H9 (cell line): ENCODE results near the gene C3orf70. TPM values are rescaled to one million over a fixed set of nuclear protein-coding genes. Genes with fewer than 3 reads are reported as not detected.

Experiments used
- DNase-seq: peaks from one replicate; pipeline ENCODE4 v3.0.0-alpha.2; 2017
- H2AFZ ChIP-seq: one replicate; pipeline ENCODE4 v1.6.1; 2013; ENCODE audit warnings: mild to moderate bottlenecking, low read length, control low read depth, moderate library complexity
- H2AK5ac ChIP-seq: 2 replicates; pipeline ENCODE4 v1.6.1; 2013; ENCODE audit warnings: low read length, control low read depth, mixed read lengths; ENCODE audit not compliant: insufficient read length
- H2BK120ac ChIP-seq: one replicate; pipeline ENCODE4 v1.6.1; 2013; ENCODE audit warnings: low read depth, mild to moderate bottlenecking, low read length, control low read depth, inconsistent platforms; ENCODE audit not compliant: poor library complexity, severe bottlenecking
- H2BK12ac ChIP-seq: 2 replicates; pipeline ENCODE4 v1.6.1; 2013; ENCODE audit warnings: low read length, control low read depth, mixed read lengths, low read depth; ENCODE audit not compliant: insufficient read length
- H2BK15ac ChIP-seq: 2 replicates; pipeline ENCODE4 v1.6.1; 2013; ENCODE audit warnings: low read depth, low read length, control low read depth
- H2BK20ac ChIP-seq: one replicate; pipeline ENCODE4 v1.6.1; 2013; ENCODE audit warnings: low read depth, mild to moderate bottlenecking, low read length, control low read depth, inconsistent platforms; ENCODE audit not compliant: poor library complexity, severe bottlenecking
- H2BK5ac ChIP-seq: 2 replicates; pipeline ENCODE4 v1.6.1; 2013; ENCODE audit warnings: low read length, control low read depth, mixed read lengths; ENCODE audit not compliant: insufficient read length
- H3K14ac ChIP-seq: 2 replicates; pipeline ENCODE4 v1.6.1; 2013; ENCODE audit warnings: low read length, control low read depth; ENCODE audit not compliant: insufficient read depth
- H3K18ac ChIP-seq: 2 replicates; pipeline ENCODE4 v1.6.1; 2013; ENCODE audit warnings: low read depth, mild to moderate bottlenecking, mixed read lengths, low read length, control low read depth; ENCODE audit not compliant: insufficient read length
- H3K23ac ChIP-seq: 2 replicates; pipeline ENCODE4 v1.6.1; 2013; ENCODE audit warnings: low read length, control low read depth, mixed read lengths, low read depth; ENCODE audit not compliant: insufficient read length
- H3K23me2 ChIP-seq: 2 replicates; pipeline ENCODE4 v1.6.1; 2013; ENCODE audit warnings: low read depth, mild to moderate bottlenecking, mixed read lengths, low read length, control low read depth; ENCODE audit not compliant: insufficient read length, poor library complexity, severe bottlenecking
- H3K27ac ChIP-seq: 2 replicates; pipeline ENCODE4 v1.5.1; 2013; ENCODE audit warnings: low read length, control low read depth, mixed read lengths, low read depth; ENCODE audit not compliant: insufficient read length
- H3K27me3 ChIP-seq: 2 replicates; pipeline ENCODE4 v1.6.1; 2013; ENCODE audit warnings: low read length, control low read depth, inconsistent platforms; ENCODE audit not compliant: insufficient read depth
- H3K4ac ChIP-seq: 2 replicates; pipeline ENCODE4 v1.6.1; 2013; ENCODE audit warnings: low read depth, mild to moderate bottlenecking, control low read depth, inconsistent platforms, low read length, moderate library complexity
- H3K4me1 ChIP-seq: 2 replicates; pipeline ENCODE4 v1.6.1; 2013; ENCODE audit warnings: low read length, control low read depth, inconsistent platforms; ENCODE audit not compliant: insufficient read depth
- H3K4me2 ChIP-seq: 2 replicates; pipeline ENCODE4 v1.6.1; 2013; ENCODE audit warnings: low read length, control low read depth, mixed read lengths; ENCODE audit not compliant: insufficient read length, insufficient read depth
- H3K56ac ChIP-seq: 2 replicates; pipeline ENCODE4 v1.6.1; 2013; ENCODE audit warnings: low read depth, mild to moderate bottlenecking, mixed read lengths, low read length, control low read depth; ENCODE audit not compliant: insufficient read length
- H3K79me1 ChIP-seq: 2 replicates; pipeline ENCODE4 v1.6.1; 2013; ENCODE audit warnings: low read depth, mild to moderate bottlenecking, moderate library complexity, low read length, control low read depth, inconsistent platforms; ENCODE audit not compliant: insufficient read depth, poor library complexity, severe bottlenecking
- H3K79me2 ChIP-seq: 2 replicates; pipeline ENCODE4 v1.6.1; 2013; ENCODE audit warnings: low read length, control low read depth, inconsistent platforms; ENCODE audit not compliant: insufficient read depth
- H3K9ac ChIP-seq: 2 replicates; pipeline ENCODE4 v1.6.1; 2013; ENCODE audit warnings: low read length, control low read depth, mixed read lengths; ENCODE audit not compliant: insufficient read length; ENCODE audit errors: extremely low read depth
- H3K9me3 ChIP-seq: one replicate; pipeline ENCODE4 v1.6.1; 2013; ENCODE audit warnings: low read depth, low read length, inconsistent platforms; ENCODE audit not compliant: control insufficient read depth
- H3T11ph ChIP-seq: one replicate; pipeline ENCODE4 v1.6.1; 2013; ENCODE audit warnings: mild to moderate bottlenecking, low read length, control low read depth, inconsistent platforms
- H4K20me1 ChIP-seq: one replicate; pipeline ENCODE4 v1.6.1; 2013; ENCODE audit not compliant: control insufficient read depth, insufficient read length, insufficient read depth
- H4K5ac ChIP-seq: 2 replicates; pipeline ENCODE4 v1.6.1; 2013; ENCODE audit warnings: low read depth, mild to moderate bottlenecking, mixed read lengths, low read length, control low read depth; ENCODE audit not compliant: insufficient read length
- H4K8ac ChIP-seq: replicated peaks from 2 replicates; pipeline ENCODE4 v1.6.1; 2013; ENCODE audit warnings: low read length, control low read depth, mixed read lengths, low read depth; ENCODE audit not compliant: insufficient read length
- H4K91ac ChIP-seq: 2 replicates; pipeline ENCODE4 v1.6.1; 2013; ENCODE audit warnings: low read depth, mild to moderate bottlenecking, moderate library complexity, mixed read lengths, low read length, control low read depth; ENCODE audit not compliant: insufficient read length
- H3K27ac Mint-ChIP-seq, 3 experiments: 2 replicates in 2 of 3; 3 replicates in 1 of 3; pipeline ENCODE4 v1.8.0; 2020 to 2021; ENCODE audit warnings: mixed read lengths in 3 of 3, mild to moderate bottlenecking in 1 of 3, moderate library complexity in 1 of 3
- H3K27me3 Mint-ChIP-seq: 2 replicates; pipeline ENCODE4 v1.8.0; 2021; ENCODE audit warnings: low read depth, mild to moderate bottlenecking, moderate library complexity, mixed read lengths
- H3K36me3 Mint-ChIP-seq, 3 experiments: 2 replicates in 2 of 3; 3 replicates in 1 of 3; pipeline ENCODE4 v1.8.0; 2020 to 2021; ENCODE audit warnings: low read depth in 3 of 3, mixed read lengths in 3 of 3; ENCODE audit not compliant: insufficient read depth in 1 of 3
- H3K4me1 Mint-ChIP-seq, 2 experiments: 2 replicates each; pipeline ENCODE4 v1.8.0; 2020; ENCODE audit warnings: mixed read lengths in 2 of 2
- H3K4me3 Mint-ChIP-seq, 2 experiments: 2 replicates in 1 of 2; 3 replicates in 1 of 2; pipeline ENCODE4 v1.8.0; 2020 to 2021; ENCODE audit warnings: mild to moderate bottlenecking in 2 of 2, mixed read lengths in 2 of 2, moderate library complexity in 1 of 2
- H3K9me3 Mint-ChIP-seq, 2 experiments: 2 replicates in 1 of 2; 3 replicates in 1 of 2; pipeline ENCODE4 v1.8.0; 2020; ENCODE audit warnings: mild to moderate bottlenecking in 2 of 2, mixed read lengths in 2 of 2, moderate library complexity in 1 of 2
- WGBS: extraction: QIAGEN DNeasy Blood & Tissue Kit; methylation state at CpG from one replicate; pipeline ENCODE4 v1.1.7; 2013; ENCODE audit warnings: missing lambda C conversion rate, low lambda C conversion rate, mixed read lengths; ENCODE audit not compliant: insufficient read length; ENCODE audit errors: extremely low coverage; 5-methylcytosine and 5-hydroxymethylcytosine counted together
- total RNA-seq: library from RNA; stranded (reverse); gene quantifications from 2 replicates; pipeline ENCODE4 v1.2.1, GENCODE V29; 2021
- TF ChIP-seq, protein P1 (sequence below): fragments of 200-600 bp; sonication (generic); conservative IDR thresholded peaks from 3 replicates; pipeline ENCODE4 v1.8.0; 2021; ENCODE audit warnings: antibody characterized with exemption, mild to moderate bottlenecking

Gene C3orf70
- total RNA-seq, 1 experiment from 2014 or later, result 0.52 TPM

GRCh38 chr3:185046603-185047002 lies 106.3 kb downstream of the C3orf70 start:
- Histone ChIP-seq H3K23me2 (no peaks in the 10 kb centered on the region), H3K23ac (no peak overlapping the region), H3K79me2 (no peaks in the 10 kb centered on the region), H3K18ac (no peak overlapping the region), H2BK12ac (no peak overlapping the region), H3K4me2 (no peak overlapping the region), H3K9ac (no peak overlapping the region), H2AK5ac (no peak overlapping the region), H3K79me1 (no peaks in the 10 kb centered on the region), H4K5ac (no peak overlapping the region), H2BK15ac (no peak overlapping the region), H2BK120ac (no peak overlapping the region), H4K91ac (no peak overlapping the region), H4K8ac (no peak overlapping the region), H3K14ac (no peak overlapping the region), H3K4ac (no peak overlapping the region), H3K9me3 (no peaks in the 10 kb centered on the region), H3K27ac (no peak overlapping the region), H2AFZ (no peak overlapping the region), H3K27me3 (no peaks in the 10 kb centered on the region), H4K20me1 (no peaks in the 10 kb centered on the region), H2BK20ac (no peak overlapping the region), H2BK5ac (no peak overlapping the region), H3K4me1 (no peaks in the 10 kb centered on the region), H3T11ph (no peak overlapping the region), H3K56ac (no peak overlapping the region)
- no CpG with 5 or more reads among the region's 4 CpGs for WGBS
- TF ChIP-seq, protein P1, sequence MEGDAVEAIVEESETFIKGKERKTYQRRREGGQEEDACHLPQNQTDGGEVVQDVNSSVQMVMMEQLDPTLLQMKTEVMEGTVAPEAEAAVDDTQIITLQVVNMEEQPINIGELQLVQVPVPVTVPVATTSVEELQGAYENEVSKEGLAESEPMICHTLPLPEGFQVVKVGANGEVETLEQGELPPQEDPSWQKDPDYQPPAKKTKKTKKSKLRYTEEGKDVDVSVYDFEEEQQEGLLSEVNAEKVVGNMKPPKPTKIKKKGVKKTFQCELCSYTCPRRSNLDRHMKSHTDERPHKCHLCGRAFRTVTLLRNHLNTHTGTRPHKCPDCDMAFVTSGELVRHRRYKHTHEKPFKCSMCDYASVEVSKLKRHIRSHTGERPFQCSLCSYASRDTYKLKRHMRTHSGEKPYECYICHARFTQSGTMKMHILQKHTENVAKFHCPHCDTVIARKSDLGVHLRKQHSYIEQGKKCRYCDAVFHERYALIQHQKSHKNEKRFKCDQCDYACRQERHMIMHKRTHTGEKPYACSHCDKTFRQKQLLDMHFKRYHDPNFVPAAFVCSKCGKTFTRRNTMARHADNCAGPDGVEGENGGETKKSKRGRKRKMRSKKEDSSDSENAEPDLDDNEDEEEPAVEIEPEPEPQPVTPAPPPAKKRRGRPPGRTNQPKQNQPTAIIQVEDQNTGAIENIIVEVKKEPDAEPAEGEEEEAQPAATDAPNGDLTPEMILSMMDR, result no peak
- H3K4me1 Mint-ChIP-seq, result peaks cover 4 to 10% of the 10 kb centered on the region in 2 experiments; a peak in 3 of 4 replicates
- H3K27ac Mint-ChIP-seq, result peak overlapping the region in 1 of 3 experiments; percentile 7; a peak in 1 of 7 replicates
- H3K4me3 Mint-ChIP-seq, result no peak overlapping the region
- peaks cover 4 to 29% (median 12%) of the 10 kb centered on the region in 3 experiments; a peak in 6 of 7 replicates for H3K36me3 Mint-ChIP-seq
- H3K27me3 Mint-ChIP-seq, result no peaks in the 10 kb centered on the region
- no peak for DNase-seq
- H3K9me3 Mint-ChIP-seq, result no peaks in the 10 kb centered on the region
